Activated naive CD8-positive, alpha-beta T cell (primary cell): ENCODE measurements around the gene SRSF4.

Source experiments
- H3K27ac Mint-ChIP-seq: one replicate; pipeline ENCODE4 v1.8.0; 2021; ENCODE audit warnings: mixed read lengths
- H3K27me3 Mint-ChIP-seq: one replicate; pipeline ENCODE4 v1.8.0; 2021; ENCODE audit warnings: mixed read lengths
- H3K36me3 Mint-ChIP-seq: one replicate; pipeline ENCODE4 v1.8.0; 2021; ENCODE audit warnings: mixed read lengths
- H3K4me1 Mint-ChIP-seq: one replicate; pipeline ENCODE4 v1.8.0; 2021; ENCODE audit warnings: low read depth, mixed read lengths
- H3K4me3 Mint-ChIP-seq: one replicate; pipeline ENCODE4 v1.8.0; 2021; ENCODE audit warnings: mild to moderate bottlenecking, mixed read lengths
- H3K9me3 Mint-ChIP-seq: one replicate; pipeline ENCODE4 v1.8.0; 2021; ENCODE audit warnings: low read depth, mixed read lengths

The SRSF4 gene

GRCh38 chr1:29210278-29211085 is 28.8 kb upstream of the SRSF4 start:
- Mint-ChIP-seq H3K36me3 (peaks cover 18% of the 10 kb centered on the region), H3K4me3 (no peak overlapping the region), H3K9me3 (no peaks in the 10 kb centered on the region), H3K27me3 (no peaks in the 10 kb centered on the region), H3K27ac (no peak overlapping the region), H3K4me1 (no peaks in the 10 kb centered on the region)

- Mint-ChIP-seq H3K4me1 (no peaks in the 10 kb centered on the region), H3K4me3 (no peak overlapping the region), H3K27me3 (no peaks in the 10 kb centered on the region), H3K9me3 (no peaks in the 10 kb centered on the region), H3K27ac (no peak overlapping the region), H3K36me3 (peaks cover 15% of the 10 kb centered on the region)
Observed at GRCh38 chr1:29209173-29209572, 27.5 kb upstream of the SRSF4 start.

- no peaks in the 10 kb centered on the region for H3K9me3 Mint-ChIP-seq
- H3K36me3 Mint-ChIP-seq = peaks cover 13% of the 10 kb centered on the region
- H3K27me3 Mint-ChIP-seq = no peaks in the 10 kb centered on the region
- no peak overlapping the region for H3K4me3 Mint-ChIP-seq
- no peaks in the 10 kb centered on the region for H3K4me1 Mint-ChIP-seq
- H3K27ac Mint-ChIP-seq = no peak overlapping the region
Observed at GRCh38 chr1:29208442-29208841, 26.7 kb upstream of the SRSF4 start.

DNA sequence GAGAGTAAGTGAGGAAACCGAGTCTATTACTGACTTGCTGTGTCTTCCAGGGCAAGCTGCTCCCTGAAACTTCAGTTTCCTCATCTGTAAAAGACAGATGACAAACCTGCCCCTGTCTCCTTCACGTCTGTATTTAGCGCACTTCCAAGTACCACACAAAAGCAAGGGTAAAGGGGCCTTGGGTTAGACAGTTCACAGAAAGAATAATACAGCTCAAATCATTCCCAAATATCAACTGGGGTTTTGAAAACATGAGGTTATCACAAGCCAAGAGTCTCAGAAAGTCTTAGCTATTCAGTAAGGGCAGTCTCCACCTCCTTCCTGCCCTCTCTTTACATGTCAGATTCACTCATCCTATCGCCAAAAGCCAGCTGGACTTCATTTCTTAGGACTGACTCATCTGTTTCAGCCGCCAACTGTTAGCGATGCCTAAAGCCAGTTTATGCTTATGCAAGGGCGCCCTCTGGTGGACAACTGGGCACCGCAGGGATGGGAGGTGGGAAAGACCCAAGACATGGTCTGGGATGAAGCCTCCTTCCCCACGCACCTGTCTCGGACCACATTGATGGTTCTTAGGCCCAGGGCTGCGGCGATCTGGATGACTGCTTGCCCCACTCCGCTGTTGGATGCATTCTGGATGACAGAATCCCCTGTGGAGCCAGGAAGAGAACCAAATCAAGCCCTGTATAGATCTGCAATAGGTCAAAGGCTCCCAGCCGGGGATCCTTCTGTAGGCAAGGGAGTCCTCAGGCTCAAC is 21.1 kb upstream of the SRSF4 start:
- peaks cover 3% of the 10 kb centered on the region for H3K4me1 Mint-ChIP-seq
- H3K27ac Mint-ChIP-seq = no peak overlapping the region
- no peaks in the 10 kb centered on the region for H3K9me3 Mint-ChIP-seq
- H3K4me3 Mint-ChIP-seq = no peak overlapping the region
- H3K36me3 Mint-ChIP-seq = peaks cover 14% of the 10 kb centered on the region
- H3K27me3 Mint-ChIP-seq = no peaks in the 10 kb centered on the region

GRCh38 chr1:29202053-29202452 is 20.4 kb upstream of the SRSF4 start:
- Mint-ChIP-seq H3K9me3 (no peaks in the 10 kb centered on the region), H3K36me3 (peaks cover 14% of the 10 kb centered on the region), H3K4me1 (peaks cover 3% of the 10 kb centered on the region), H3K27ac (no peak overlapping the region), H3K4me3 (no peak overlapping the region), H3K27me3 (no peaks in the 10 kb centered on the region)

DNA sequence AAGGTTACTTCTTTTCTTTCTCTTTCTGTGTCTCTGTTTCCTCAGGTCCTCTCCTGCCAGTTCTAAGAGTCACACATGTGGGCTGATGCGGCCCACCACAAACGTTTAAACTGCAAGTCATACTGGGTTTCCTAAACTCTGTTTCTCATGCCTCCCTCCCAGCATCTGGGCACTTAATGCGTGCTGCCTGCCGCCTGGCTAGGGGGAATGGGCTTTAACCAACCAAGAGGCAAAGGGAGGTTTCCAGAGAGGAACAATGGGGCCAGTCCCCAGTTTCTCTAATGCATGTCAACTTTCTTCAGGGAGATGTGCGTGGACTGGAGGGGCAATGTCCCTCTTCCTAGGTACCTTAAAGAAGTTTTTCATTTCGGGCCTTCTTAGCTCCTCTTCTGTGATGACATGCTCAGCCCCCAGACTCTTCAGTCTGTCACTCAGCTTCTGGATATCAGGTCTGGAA is 19.9 kb upstream of the SRSF4 start:
- peaks cover 14% of the 10 kb centered on the region for H3K36me3 Mint-ChIP-seq
- H3K4me3 Mint-ChIP-seq = no peak overlapping the region
- no peaks in the 10 kb centered on the region for H3K27me3 Mint-ChIP-seq
- H3K27ac Mint-ChIP-seq = no peak overlapping the region
- peaks cover 3% of the 10 kb centered on the region for H3K4me1 Mint-ChIP-seq
- no peaks in the 10 kb centered on the region for H3K9me3 Mint-ChIP-seq

GRCh38 chr1:29200906-29201594 is 19.4 kb upstream of the SRSF4 start:
- no peak overlapping the region for H3K4me3 Mint-ChIP-seq
- no peaks in the 10 kb centered on the region for H3K27me3 Mint-ChIP-seq
- H3K9me3 Mint-ChIP-seq = no peaks in the 10 kb centered on the region
- H3K36me3 Mint-ChIP-seq = peaks cover 14% of the 10 kb centered on the region
- peaks cover 3% of the 10 kb centered on the region for H3K4me1 Mint-ChIP-seq
- H3K27ac Mint-ChIP-seq = no peak overlapping the region

- Mint-ChIP-seq H3K4me1 (peaks cover 3% of the 10 kb centered on the region), H3K27me3 (no peaks in the 10 kb centered on the region), H3K9me3 (no peaks in the 10 kb centered on the region), H3K27ac (no peak overlapping the region), H3K36me3 (peaks cover 13% of the 10 kb centered on the region), H3K4me3 (no peak overlapping the region)
Observed at GRCh38 chr1:29197993-29198392, 16.3 kb upstream of the SRSF4 start.

- Mint-ChIP-seq H3K27ac (no peak overlapping the region), H3K9me3 (no peaks in the 10 kb centered on the region), H3K27me3 (no peaks in the 10 kb centered on the region), H3K4me3 (no peak overlapping the region), H3K36me3 (peaks cover 12% of the 10 kb centered on the region), H3K4me1 (peaks cover 1% of the 10 kb centered on the region)
Observed at GRCh38 chr1:29197590-29197924, 15.9 kb upstream of the SRSF4 start.

DNA sequence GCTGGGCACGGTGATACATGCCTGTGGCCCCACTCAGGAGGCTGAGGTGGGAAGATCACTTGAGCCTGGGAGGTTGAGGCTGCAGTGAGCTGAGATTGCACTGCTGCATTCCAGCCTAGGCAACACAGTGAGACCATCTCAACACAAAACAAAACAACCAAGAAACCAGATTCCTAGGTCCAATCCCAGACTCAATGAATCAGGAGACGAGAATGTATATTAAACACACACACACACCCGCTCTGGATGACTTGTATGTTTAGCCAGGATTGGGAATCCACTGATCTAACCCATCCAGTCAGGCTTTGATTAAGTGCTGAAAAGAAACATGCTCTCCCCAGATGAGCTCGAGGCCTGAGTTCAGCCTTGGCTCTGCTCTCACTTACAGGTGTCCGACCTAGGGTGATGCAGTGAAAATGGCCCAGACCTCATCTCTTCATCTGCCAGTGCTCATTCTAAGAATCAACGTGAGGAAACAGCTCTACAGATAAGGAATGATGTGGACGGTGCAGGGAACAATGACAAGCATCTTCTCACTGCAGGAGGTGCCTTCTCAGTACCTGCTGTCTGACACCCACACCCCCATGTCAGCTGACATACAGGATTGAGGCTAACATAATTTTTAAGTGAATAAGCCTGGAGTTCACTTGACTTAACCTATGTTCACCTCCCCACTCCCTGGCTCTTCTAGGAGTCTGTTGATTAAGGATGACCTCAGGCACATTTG is 15.3 kb upstream of the SRSF4 start:
- Mint-ChIP-seq H3K4me1 (no peaks in the 10 kb centered on the region), H3K27me3 (no peaks in the 10 kb centered on the region), H3K4me3 (no peak overlapping the region), H3K27ac (no peak overlapping the region), H3K36me3 (peaks cover 12% of the 10 kb centered on the region), H3K9me3 (no peaks in the 10 kb centered on the region)

GRCh38 chr1:29195881-29196291 is 14.2 kb upstream of the SRSF4 start:
- Mint-ChIP-seq H3K27me3 (no peaks in the 10 kb centered on the region), H3K9me3 (no peaks in the 10 kb centered on the region), H3K27ac (no peak overlapping the region), H3K4me1 (no peaks in the 10 kb centered on the region), H3K4me3 (no peak overlapping the region), H3K36me3 (peaks cover 13% of the 10 kb centered on the region)

DNA sequence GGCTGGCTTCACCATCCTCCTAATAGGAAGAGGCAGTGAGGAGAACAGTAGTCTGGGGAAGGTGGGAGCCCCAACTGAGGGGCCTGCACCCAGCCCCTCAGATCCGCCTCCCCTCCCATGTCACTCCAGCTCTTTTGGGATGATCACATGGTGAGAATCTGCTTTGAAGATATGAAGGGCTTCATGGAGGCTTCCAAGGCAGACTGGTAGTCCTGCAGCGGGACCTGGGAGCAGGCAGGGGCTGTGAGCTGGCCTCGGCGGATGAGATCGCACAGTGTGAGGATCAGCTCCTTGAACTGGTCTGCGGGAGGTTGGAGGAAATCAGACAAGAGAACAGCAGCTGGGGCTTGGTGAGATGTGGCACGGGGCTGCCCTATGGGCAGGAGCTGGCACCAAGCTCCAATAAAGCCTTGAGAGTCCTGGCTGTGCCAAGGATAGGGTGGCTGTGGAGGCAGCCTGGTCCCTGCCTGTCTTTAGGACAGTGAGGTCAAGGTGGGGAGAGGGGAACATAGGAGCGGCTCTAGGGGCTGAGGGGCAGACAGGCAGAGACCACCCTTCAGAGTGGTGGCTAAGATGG is 12.3 kb upstream of the SRSF4 start:
- H3K4me1 Mint-ChIP-seq = no peaks in the 10 kb centered on the region
- no peaks in the 10 kb centered on the region for H3K9me3 Mint-ChIP-seq
- H3K27me3 Mint-ChIP-seq = no peaks in the 10 kb centered on the region
- peaks cover 11% of the 10 kb centered on the region for H3K36me3 Mint-ChIP-seq
- H3K4me3 Mint-ChIP-seq = no peak overlapping the region
- H3K27ac Mint-ChIP-seq = no peak overlapping the region

DNA sequence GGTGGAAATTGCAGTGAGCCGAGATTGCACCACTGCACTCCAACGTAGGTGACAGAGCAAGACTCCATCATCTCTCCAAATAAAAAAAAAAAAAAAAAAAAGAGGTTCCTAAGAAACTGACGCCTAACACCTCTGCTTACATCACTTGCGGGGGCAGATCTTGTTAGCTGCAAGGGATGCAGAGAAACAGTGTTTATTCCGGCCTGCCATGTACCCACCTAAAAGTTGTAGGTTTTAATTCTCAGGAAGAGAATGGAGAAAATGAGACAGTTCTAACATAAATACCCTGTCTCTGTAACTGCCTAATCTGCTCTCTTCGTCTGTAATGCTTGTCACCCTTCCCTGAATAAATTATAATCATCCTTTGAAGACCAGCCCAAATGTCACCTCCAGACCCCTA is 9.0 kb upstream of the SRSF4 start:
- H3K9me3 Mint-ChIP-seq = no peaks in the 10 kb centered on the region
- H3K27me3 Mint-ChIP-seq = no peaks in the 10 kb centered on the region
- H3K4me1 Mint-ChIP-seq = no peaks in the 10 kb centered on the region
- no peak overlapping the region for H3K4me3 Mint-ChIP-seq
- peaks cover 11% of the 10 kb centered on the region for H3K36me3 Mint-ChIP-seq
- peak overlapping the region; percentile 35 for H3K27ac Mint-ChIP-seq

GRCh38 chr1:29186707-29187106 is 5.0 kb upstream of the SRSF4 start:
- H3K27me3 Mint-ChIP-seq = no peaks in the 10 kb centered on the region
- H3K36me3 Mint-ChIP-seq = peaks cover 5% of the 10 kb centered on the region
- H3K27ac Mint-ChIP-seq = no peak overlapping the region
- H3K4me1 Mint-ChIP-seq = peaks cover 9% of the 10 kb centered on the region
- H3K4me3 Mint-ChIP-seq = no peak overlapping the region
- no peaks in the 10 kb centered on the region for H3K9me3 Mint-ChIP-seq
